HG02610 (cell line): Measurements from ENCODE around the gene PRSS27.

ENCODE experiments used
- ATAC-seq: cut with Tn5 transposase; IDR thresholded peaks from one replicate; pipeline ENCODE4 v1.9.1; 2021; ENCODE audit warnings: mild to moderate bottlenecking, moderate library complexity; ENCODE audit not compliant: unreplicated experiment

The PRSS27 gene

GRCh38 chr16:2710021-2710710 is 9.9 kb downstream of the PRSS27 start:
- ATAC-seq = no peak

GRCh38 chr16:2709588-2709984 is 10.4 kb downstream of the PRSS27 start:
- ATAC-seq = no peak

GRCh38 chr16:2708955-2709587 is 11.0 kb downstream of the PRSS27 start:
- no peak for ATAC-seq

- no peak for ATAC-seq
These were observed 11.8 kb downstream of the PRSS27 start for GRCh38 chr16:2708290-2708639.

- ATAC-seq = no peak
These were observed 12.4 kb downstream of the PRSS27 start for GRCh38 chr16:2707368-2708289.

- no peak for ATAC-seq
These were observed 13.3 kb downstream of the PRSS27 start for GRCh38 chr16:2706611-2707311.

- ATAC-seq = no peak
These were observed 13.9 kb downstream of the PRSS27 start for GRCh38 chr16:2706085-2706484.

GRCh38 chr16:2705351-2705750 is 14.7 kb downstream of the PRSS27 start:
- ATAC-seq = no peak

GRCh38 chr16:2704983-2705275 is 15.1 kb downstream of the PRSS27 start:
- ATAC-seq = no peak

GRCh38 chr16:2704166-2704982 is 15.7 kb downstream of the PRSS27 start:
- ATAC-seq = no peak

GRCh38 chr16:2702871-2703745 is 16.9 kb downstream of the PRSS27 start:
- no peak for ATAC-seq

- ATAC-seq = no peak
These were observed 17.6 kb downstream of the PRSS27 start for GRCh38 chr16:2702438-2702825.

GRCh38 chr16:2701713-2702437 is 18.1 kb downstream of the PRSS27 start:
- ATAC-seq = no peak

- no peak for ATAC-seq
These were observed 18.8 kb downstream of the PRSS27 start for GRCh38 chr16:2701272-2701671.

GRCh38 chr16:2700786-2701185 is 19.2 kb downstream of the PRSS27 start:
- no peak for ATAC-seq

GRCh38 chr16:2699791-2700600 is 20.0 kb downstream of the PRSS27 start:
- no peak for ATAC-seq

- ATAC-seq = no peak
These were observed 20.9 kb downstream of the PRSS27 start for GRCh38 chr16:2698965-2699750.
